Fibroblast of villous mesenchyme (primary cell): Measurements from ENCODE around the gene CCDC57. TPM values are rescaled to one million over a fixed set of nuclear protein-coding genes. Genes with fewer than 3 reads are reported as not detected.
A peak's percentile ranks its signal among the peaks of the same experiment; 100 is the strongest.

Experiments used
- DNase-seq: peaks from one replicate; pipeline ENCODE4 v3.0.0-alpha.2; 2010; ENCODE audit warnings: low read depth
- H3K4me3 ChIP-seq: 2 replicates; pipeline ENCODE4 v1.5.1; 2011; ENCODE audit warnings: low read depth, mild to moderate bottlenecking, low read length
- CTCF ChIP-seq: IDR thresholded peaks from 2 replicates; pipeline ENCODE4 v1.5.1; 2012; ENCODE audit warnings: low read depth, mild to moderate bottlenecking, low read length; ENCODE audit not compliant: insufficient read depth
- total RNA-seq: library from RNA; depleted of rRNA; stranded (reverse); fragments of >200 nt; gene quantifications from 2 replicates; pipeline ENCODE4 v1.2.3, GENCODE V29; 2012

The CCDC57 gene
- total RNA-seq, 1 donor = 19.9 TPM

GRCh38 chr17:82226146-82226808 is 13.6 kb upstream of the CCDC57 start:
- no peak for TF ChIP-seq CTCF

GRCh38 chr17:82225368-82226029 is 12.9 kb upstream of the CCDC57 start:
- DNase-seq = no peak
- no peak overlapping the region for H3K4me3 ChIP-seq
- no peak for TF ChIP-seq CTCF

More at GRCh38 chr17:82226146-82226808, 13.6 kb upstream of the CCDC57 start:
- no peak for DNase-seq
- H3K4me3 ChIP-seq = no peak overlapping the region

GRCh38 chr17:82224666-82225065 is 12.0 kb upstream of the CCDC57 start:
- TF ChIP-seq CTCF = no peak
- DNase-seq = no peak
- no peak overlapping the region for H3K4me3 ChIP-seq

GRCh38 chr17:82223517-82223916 is 10.9 kb upstream of the CCDC57 start:
- H3K4me3 ChIP-seq = no peak overlapping the region
- TF ChIP-seq CTCF = no peak
- DNase-seq = no peak

GRCh38 chr17:82222816-82223215 is 10.2 kb upstream of the CCDC57 start:
- no peak for TF ChIP-seq CTCF
- no peak overlapping the region for H3K4me3 ChIP-seq
- DNase-seq = peak; percentile 78

GRCh38 chr17:82221341-82221902 is 8.8 kb upstream of the CCDC57 start:
- DNase-seq = no peak
- TF ChIP-seq CTCF = no peak
- no peak overlapping the region for H3K4me3 ChIP-seq
